HFF-Myc (cell line): ENCODE data around the gene PTTG1.

Experiments
- DNase-seq: peaks from one replicate; pipeline ENCODE4 v3.0.0-alpha.2; 2011; ENCODE audit warnings: low read depth; ENCODE audit errors: extremely low read depth
- H3K4me3 ChIP-seq: replicated peaks from 2 replicates; pipeline ENCODE4 v1.5.1; 2011; ENCODE audit warnings: low read depth, mild to moderate bottlenecking, control low read depth, low read length
- CTCF ChIP-seq: IDR thresholded peaks from 2 replicates; pipeline ENCODE4 v1.5.1; 2012; ENCODE audit warnings: mild to moderate bottlenecking, low read depth, low read length, control low read depth; ENCODE audit errors: missing control alignments

PTTG1 gene

DNA sequence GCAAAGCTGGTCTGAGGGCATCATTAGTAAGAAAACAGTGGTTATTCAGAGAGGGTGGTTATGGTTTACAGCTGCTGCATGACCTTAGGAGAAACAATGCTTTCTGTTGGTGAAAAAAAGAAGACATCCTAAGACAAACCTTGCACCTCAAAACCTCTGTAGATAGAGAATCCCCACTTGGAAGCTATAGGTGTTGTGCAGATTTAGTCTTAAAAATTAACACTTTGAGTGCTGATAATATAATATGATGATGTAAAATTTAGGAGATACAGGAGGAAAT, 1.4 kb upstream of the PTTG1 start:
- no peak for TF ChIP-seq CTCF
- DNase-seq = no peak
- H3K4me3 ChIP-seq = no peak overlapping the region

GRCh38 chr5:160423099-160423498, 1.4 kb downstream of the PTTG1 start:
- TF ChIP-seq CTCF = no peak
- H3K4me3 ChIP-seq = peak overlapping the region; percentile 71
- no peak for DNase-seq

GRCh38 chr5:160427607-160428006, 6.0 kb downstream of the PTTG1 start:
- no peak for TF ChIP-seq CTCF
- no peak overlapping the region for H3K4me3 ChIP-seq
- DNase-seq = no peak

- no peak for DNase-seq
Observed at GRCh38 chr5:160432196-160432595, 10.5 kb downstream of the PTTG1 start.

GRCh38 chr5:160432787-160433186, 11.1 kb downstream of the PTTG1 start:
- no peak overlapping the region for H3K4me3 ChIP-seq
- no peak for DNase-seq
- TF ChIP-seq CTCF = no peak

More at GRCh38 chr5:160432196-160432595, 10.5 kb downstream of the PTTG1 start:
- TF ChIP-seq CTCF = no peak
- no peak overlapping the region for H3K4me3 ChIP-seq

- H3K4me3 ChIP-seq = no peak overlapping the region
- no peak for DNase-seq
- no peak for TF ChIP-seq CTCF
Observed at GRCh38 chr5:160434022-160434531, 12.4 kb downstream of the PTTG1 start.

GRCh38 chr5:160435532-160435931, 13.9 kb downstream of the PTTG1 start:
- TF ChIP-seq CTCF = no peak
- no peak overlapping the region for H3K4me3 ChIP-seq
- DNase-seq = no peak
